Pancreas (tissue), 10 donors: ENCODE measurements around the gene NRAP. TPM values are rescaled to one million over a fixed set of nuclear protein-coding genes. Genes with fewer than 3 reads are reported as not detected.

ENCODE experiments used
- ATAC-seq, 4 donors: fragments of 200-7000 bp; cut with Tn5 transposase; one replicate each; pipeline versions ENCODE4 v1.8.0 to v1.9.1; 2020; ENCODE audit warnings: mild to moderate bottlenecking in 4 of 4, moderate library complexity in 4 of 4
- DNase-seq, 6 donors: peaks; one replicate each; pipeline ENCODE4 v3.0.0-alpha.2; 2020
- FAIRE-seq: peaks from 2 replicates; lab custom pipeline; 2012; peaks lifted over from hg19 to GRCh38; lab: Jason Lieb, UNC
- H3K27ac ChIP-seq, 4 donors: fragments of 200-600 bp; sonication (generic); 1 replicate in 3 of 4; 2 replicates in 1 of 4; pipeline versions ENCODE4 v1.5.0 to v1.8.0; 2020
- H3K27me3 ChIP-seq, 4 donors: fragments of 200-600 bp; one replicate each; pipeline ENCODE4 v1.8.0; 2021
- H3K36me3 ChIP-seq, 3 donors: fragments of 200-600 bp; sonication (generic) in 1 of 3; one replicate each; pipeline versions ENCODE4 v1.5.0 to v1.8.0; 2020 to 2021
- H3K4me1 ChIP-seq, 3 donors: fragments of 200-600 bp; one replicate each; pipeline ENCODE4 v1.8.0; 2021
- H3K4me3 ChIP-seq, 4 donors: fragments of 200-600 bp; sonication (generic) in 2 of 4; one replicate each; pipeline versions ENCODE4 v1.5.0 to v1.8.0; 2020 to 2021
- H3K9me3 ChIP-seq, 4 donors: fragments of 200-600 bp; one replicate each; pipeline ENCODE4 v1.8.0; 2021
- WGBS, 2 donors: extraction: QIAGEN DNeasy Blood & Tissue Kit; methylation state at CpG; one replicate each; pipeline ENCODE4 v1.1.7; 2013; 5-methylcytosine and 5-hydroxymethylcytosine counted together
- intact Hi-C, 3 donors: fragments of 100-400 bp; cut with DNase I; formaldehyde crosslinking; loops; one replicate each; pipeline versions ENCODE4 v1.11.1 to v1.14.2; 2022
- polyA plus RNA-seq, 2 donors: library from polyadenylated mRNA; stranded (reverse); fragments of 200-250 nt; gene quantifications; one replicate each; pipeline ENCODE4 v1.2.3, GENCODE V29; 2013
- total RNA-seq, 6 donors: library from RNA; stranded (reverse); fragmentation: NEBNext Ultra II Directional in 4 of 6; extraction: Animal tissue kit (Norgen Biotek cat#: 25700) in 4 of 6; gene quantifications; one replicate each; pipeline versions ENCODE4 v1.2.1 to v1.2.4, GENCODE V29; 2021 to 2023
- TF ChIP-seq, protein P1 (sequence below), 4 donors: fragments of 200-600 bp; sonication (generic) in 3 of 4; IDR thresholded peaks; one replicate each; pipeline versions ENCODE4 v1.5.0 to v1.8.0; 2021; ENCODE audit warnings: antibody characterized with exemption in 4 of 4
- donor health status: healthy with polysubstance abuse.
- donor health status: DM: no; HTN: no; CAD: no; lungs with moderate emphysema.
- donor health status: DM: no; HTN: no; CAD: no.
- donor health status: control.
- donor health status: control.
- donor health status: Bipolar disorder and iron deficiency.
- donor health status: DM: yes; HTN: yes; CAD: no.
- donor health status: DM: no; HTN: no; CAD: no.
- donor health status: DM: no; HTN: no; CAD: no.
- donor health status: DM: yes; HTN: yes; CAD: no.

Gene NRAP
- total and polyA plus RNA-seq, 8 donors = 0.03 to 0.67 (median 0.04) TPM; not detected in 1

DNA sequence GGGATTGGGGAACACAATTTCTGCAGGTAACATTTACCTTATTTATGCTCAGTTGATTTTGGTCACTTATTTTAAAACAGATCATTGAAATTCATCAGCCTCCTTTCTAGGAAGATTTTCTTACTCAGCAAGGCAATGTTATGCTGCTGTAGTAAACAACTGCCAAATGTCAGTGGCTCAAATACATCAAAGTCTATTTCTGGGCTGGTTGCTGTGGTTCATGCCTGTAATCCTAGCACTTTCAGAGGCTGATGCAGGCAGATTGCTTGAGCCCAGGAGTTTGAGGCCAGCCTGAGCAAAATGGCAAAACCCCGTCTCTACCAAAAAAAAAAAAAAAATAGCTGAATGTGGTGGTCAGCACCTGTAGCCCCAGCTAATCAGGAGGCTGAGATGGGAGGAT lies 85.1 kb downstream of the NRAP start:
- intact Hi-C loops = no loop called here
- 92 to 95% methylated on average over 1 of the region's 1 CpG for WGBS, 2 donors

DNA sequence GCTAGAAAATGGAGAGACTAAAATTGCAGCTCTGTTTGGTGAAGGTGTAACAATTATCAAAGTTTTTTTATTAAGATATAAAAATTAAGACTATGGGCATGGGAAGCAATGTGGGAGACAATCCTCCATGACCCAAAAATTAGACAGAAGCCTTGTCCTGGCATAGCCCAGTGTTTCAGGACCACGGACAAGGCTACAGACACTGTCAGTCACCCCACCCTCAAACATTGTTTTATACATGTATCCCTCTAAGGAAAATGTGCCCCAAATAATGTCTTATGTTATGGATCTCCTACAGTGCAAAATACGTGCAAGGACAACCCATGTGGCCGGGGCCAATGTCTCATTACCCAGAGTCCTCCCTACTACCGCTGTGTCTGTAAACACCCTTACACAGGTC lies 87.0 kb downstream of the NRAP start:
- H3K9me3 ChIP-seq = no peaks in the 10 kb centered on the region
- no peaks in the 10 kb centered on the region for H3K27me3 ChIP-seq
- DNase-seq = no peak
- H3K4me1 ChIP-seq = no peaks in the 10 kb centered on the region
- TF ChIP-seq, protein P1, sequence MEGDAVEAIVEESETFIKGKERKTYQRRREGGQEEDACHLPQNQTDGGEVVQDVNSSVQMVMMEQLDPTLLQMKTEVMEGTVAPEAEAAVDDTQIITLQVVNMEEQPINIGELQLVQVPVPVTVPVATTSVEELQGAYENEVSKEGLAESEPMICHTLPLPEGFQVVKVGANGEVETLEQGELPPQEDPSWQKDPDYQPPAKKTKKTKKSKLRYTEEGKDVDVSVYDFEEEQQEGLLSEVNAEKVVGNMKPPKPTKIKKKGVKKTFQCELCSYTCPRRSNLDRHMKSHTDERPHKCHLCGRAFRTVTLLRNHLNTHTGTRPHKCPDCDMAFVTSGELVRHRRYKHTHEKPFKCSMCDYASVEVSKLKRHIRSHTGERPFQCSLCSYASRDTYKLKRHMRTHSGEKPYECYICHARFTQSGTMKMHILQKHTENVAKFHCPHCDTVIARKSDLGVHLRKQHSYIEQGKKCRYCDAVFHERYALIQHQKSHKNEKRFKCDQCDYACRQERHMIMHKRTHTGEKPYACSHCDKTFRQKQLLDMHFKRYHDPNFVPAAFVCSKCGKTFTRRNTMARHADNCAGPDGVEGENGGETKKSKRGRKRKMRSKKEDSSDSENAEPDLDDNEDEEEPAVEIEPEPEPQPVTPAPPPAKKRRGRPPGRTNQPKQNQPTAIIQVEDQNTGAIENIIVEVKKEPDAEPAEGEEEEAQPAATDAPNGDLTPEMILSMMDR (IDR thresholded peaks at IDR 0.05) = no peak
- no peak overlapping the region for H3K27ac ChIP-seq
- intact Hi-C loops = no loop called here
- no peak for FAIRE-seq
- peak in 1 of 4 donors; percentile 52 for ATAC-seq
- H3K4me3 ChIP-seq = no peak overlapping the region
- H3K36me3 ChIP-seq = peaks cover 0 to 3% (median 0%) of the 10 kb centered on the region in 3 donors
- WGBS, 2 donors = 77 to 82% methylated on average over 4 of the region's 4 CpGs

More for the DNA sequence above, 85.1 kb downstream of the NRAP start:
- H3K36me3 ChIP-seq = peaks cover 0 to 3% (median 0%) of the 10 kb centered on the region in 3 donors
- H3K27ac ChIP-seq = no peak overlapping the region
- ATAC-seq (no peak), FAIRE-seq (no peak), DNase-seq (no peak)
- no peak overlapping the region for H3K4me3 ChIP-seq
- TF ChIP-seq, protein P1 (IDR thresholded peaks at IDR 0.05) = no peak
- H3K27me3 ChIP-seq = no peaks in the 10 kb centered on the region
- no peaks in the 10 kb centered on the region for H3K4me1 ChIP-seq
- no peaks in the 10 kb centered on the region for H3K9me3 ChIP-seq

DNA sequence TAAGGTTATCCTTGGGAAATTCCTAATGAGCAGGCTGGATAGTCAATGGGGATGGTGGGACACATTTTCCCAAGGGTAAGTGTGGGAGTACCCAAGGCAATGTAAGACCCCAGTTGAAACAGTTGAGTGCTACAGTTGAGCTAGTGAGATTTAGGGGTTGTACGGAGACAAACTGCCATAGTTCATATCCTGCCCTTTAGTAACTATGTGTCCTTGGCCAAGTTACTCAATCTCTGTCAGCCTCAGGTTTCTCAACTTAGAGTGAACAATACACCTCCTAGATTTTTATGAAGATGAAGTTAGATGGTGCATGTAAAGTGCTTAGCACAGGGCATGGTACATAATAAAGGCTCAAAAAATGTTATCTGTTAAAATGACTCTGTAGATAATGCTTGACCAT lies 90.5 kb downstream of the NRAP start:
- H3K27me3 ChIP-seq = no peaks in the 10 kb centered on the region
- no peaks in the 10 kb centered on the region for H3K36me3 ChIP-seq
- H3K4me3 ChIP-seq = no peak overlapping the region
- TF ChIP-seq, protein P1 (IDR thresholded peaks at IDR 0.05) = no peak
- FAIRE-seq (no peak), DNase-seq (no peak), ATAC-seq (no peak)
- intact Hi-C loops = no loop called here
- no peak overlapping the region for H3K27ac ChIP-seq
- H3K4me1 ChIP-seq = no peaks in the 10 kb centered on the region
- H3K9me3 ChIP-seq = no peaks in the 10 kb centered on the region
- 59 to 65% methylated on average over 1 of the region's 1 CpG for WGBS, 2 donors

DNA sequence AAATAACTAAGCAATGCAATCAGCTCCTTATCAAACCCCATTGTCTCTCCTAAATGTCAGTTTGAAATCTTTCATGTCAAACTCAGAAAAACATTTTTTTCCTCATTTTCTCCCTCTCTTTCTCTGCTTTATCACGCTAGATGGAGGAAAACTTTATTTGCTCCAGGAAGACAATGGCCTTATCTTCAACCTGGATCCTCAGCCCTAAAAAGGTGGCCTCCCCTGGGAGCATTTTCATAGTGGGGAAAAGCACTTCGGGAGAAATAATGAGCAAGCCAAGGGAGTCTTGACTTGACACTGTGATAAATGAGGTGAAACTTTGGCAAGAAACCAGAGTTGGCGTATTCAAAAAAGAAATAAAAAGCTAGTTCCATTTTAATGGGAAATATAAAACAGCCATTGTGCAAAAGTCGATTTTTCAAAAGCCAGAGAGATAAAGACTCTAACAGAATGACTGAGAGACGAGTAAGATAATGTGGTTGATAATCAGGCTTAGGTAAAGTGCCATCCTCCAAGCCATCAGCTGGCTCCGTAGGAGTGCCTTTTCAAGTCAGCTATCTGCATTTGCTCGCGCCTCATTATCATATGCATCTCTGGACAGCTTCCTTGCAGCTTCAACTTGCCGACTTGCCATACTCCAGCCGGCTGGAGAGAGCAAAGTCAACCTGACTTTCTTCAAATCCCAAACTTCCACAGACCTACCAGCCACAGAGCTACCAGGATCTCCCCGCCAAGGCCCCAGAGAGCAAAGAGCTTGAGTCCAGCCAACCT lies 91.1 kb downstream of the NRAP start:
- TF ChIP-seq, protein P1 (IDR thresholded peaks at IDR 0.05) = no peak
- no peaks in the 10 kb centered on the region for H3K27me3 ChIP-seq
- H3K36me3 ChIP-seq = no peaks in the 10 kb centered on the region
- intact Hi-C loops = no loop called here
- no peaks in the 10 kb centered on the region for H3K9me3 ChIP-seq
- FAIRE-seq = no peak
- 43 to 48% methylated on average over 11 of the region's 11 CpGs for WGBS, 2 donors
- H3K4me1 ChIP-seq = no peaks in the 10 kb centered on the region
- no peak overlapping the region for H3K27ac ChIP-seq
- no peak for DNase-seq
- no peak overlapping the region for H3K4me3 ChIP-seq
- ATAC-seq = peak in 2 of 4 donors; percentile 39 to 48

DNA sequence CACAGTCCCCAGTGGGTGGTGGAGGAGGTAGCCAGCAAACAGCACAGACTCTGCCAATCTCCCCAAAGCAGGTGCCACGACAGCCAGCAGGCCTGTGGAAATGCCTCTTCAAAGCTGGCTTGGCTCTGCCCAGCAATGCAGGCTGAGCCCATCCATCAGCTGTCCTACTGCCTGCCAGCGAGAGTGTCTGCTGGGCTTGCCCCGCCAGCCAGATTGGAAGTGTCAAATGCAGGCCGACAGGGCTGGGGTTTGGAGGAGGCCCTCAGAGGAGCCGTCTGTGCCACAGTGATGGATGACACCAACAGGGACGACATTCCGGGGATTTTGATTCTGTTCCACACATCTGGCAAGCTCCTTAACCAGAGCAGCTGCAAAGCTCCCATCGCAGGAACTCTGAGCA lies 94.3 kb downstream of the NRAP start:
- no peak for DNase-seq
- Histone ChIP-seq H3K4me3 (no peak overlapping the region), H3K27me3 (no peaks in the 10 kb centered on the region), H3K4me1 (no peaks in the 10 kb centered on the region), H3K27ac (no peak overlapping the region), H3K36me3 (no peaks in the 10 kb centered on the region), H3K9me3 (no peaks in the 10 kb centered on the region)
- TF ChIP-seq, protein P1 (IDR thresholded peaks at IDR 0.05) = no peak
- no peak for FAIRE-seq
- peak in 1 of 4 donors; percentile 30 for ATAC-seq
- intact Hi-C loops = loop anchor here in 1 of 3 donors (5.0 kb wide), 1 partner anchor 47 kb away; no protein-coding TSS in a partner anchor
- WGBS, 2 donors = 81 to 90% methylated on average over 8 of the region's 8 CpGs
